NT2/D1 (cell line): ENCODE data around the gene TGM2.

Source experiments
- SUZ12 ChIP-seq: IDR thresholded peaks from 2 replicates; pipeline ENCODE4 v1.6.1; 2011; ENCODE audit not compliant: insufficient read length, insufficient read depth; ENCODE audit errors: extremely low read depth
- YY1 ChIP-seq: IDR thresholded peaks from 2 replicates; pipeline ENCODE4 v1.6.1; 2011; ENCODE audit not compliant: insufficient read length, insufficient read depth

- no peak for TF ChIP-seq YY1
- no peak for TF ChIP-seq SUZ12
Measured at GRCh38 chr20:38116409-38117165, 48.5 kb downstream of the TGM2 start.
